ENCODE measurements around the gene OR2T29. TPM values are rescaled to one million over a fixed set of nuclear protein-coding genes. Genes with fewer than 3 reads are reported as not detected.
"Not testable (repeated sequence)": the region's sequence is repeated elsewhere in the genome, so short reads cannot be mapped to it uniquely, and the experiment has no call there.

OR2T29 gene
- total RNA-seq (2014; rRNA removed; shearing (Covaris generic)), result not detected in 2 replicates

GRCh38 chr1:248562672-248563071, at the start of gene OR2T29:
OR2T29 (minus strand) TSS chr1:248562772; CDS start chr1:248559491, 3,281 bp downstream.
- DNase-seq (ENCODE audit: low read depth), result not testable (repeated sequence)

DNA sequence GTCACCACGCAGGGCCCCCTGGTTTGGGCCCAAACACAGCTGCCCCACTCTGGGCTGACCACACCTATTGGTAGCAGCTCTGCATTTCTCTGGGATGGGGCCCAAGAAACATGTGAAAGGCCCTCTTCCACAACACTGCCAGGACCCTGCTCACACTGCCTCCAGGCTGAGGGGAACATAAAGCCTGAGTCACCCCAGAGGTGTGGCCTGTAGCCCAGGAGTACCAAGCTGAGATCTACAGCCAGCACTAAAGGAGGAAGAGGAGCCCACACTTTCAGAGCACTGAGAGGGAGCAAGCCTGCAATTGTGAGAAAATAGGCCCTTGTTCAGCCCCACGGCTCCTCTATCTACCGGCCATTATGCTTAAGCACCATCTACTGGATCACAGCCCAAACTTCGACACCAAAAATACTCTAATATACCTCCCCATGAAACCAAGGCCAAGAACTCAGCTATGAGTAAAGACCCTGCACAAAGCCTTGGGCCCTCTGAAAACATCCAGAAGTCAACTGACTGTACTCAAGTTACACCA, 49.4 kb upstream of the OR2T29 start:
- no peak for DNase-seq (ENCODE audit: low read depth)

- DNase-seq (ENCODE audit: low read depth), result no peak
Observed at GRCh38 chr1:248610301-248610700, 47.7 kb upstream of the OR2T29 start.

DNA sequence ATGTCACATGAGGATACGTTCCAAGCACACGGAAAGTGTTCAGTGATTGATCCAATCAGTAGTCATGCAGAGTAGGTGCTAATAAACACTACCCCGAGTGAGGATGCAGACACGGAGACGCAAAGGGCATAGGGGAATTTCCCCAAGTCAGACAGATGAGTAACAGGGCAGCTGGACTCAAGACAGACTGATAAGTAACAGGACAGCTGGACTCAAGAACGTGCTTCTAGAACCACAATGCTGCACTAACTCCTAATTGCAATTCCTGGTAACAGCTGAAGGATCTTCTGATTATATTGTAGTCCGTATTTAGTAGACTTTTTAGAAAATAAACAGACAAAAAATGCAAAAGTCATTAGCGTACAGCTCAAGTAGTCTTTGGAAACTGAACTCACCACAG, 36.8 kb upstream of the OR2T29 start:
- no peak for DNase-seq (ENCODE audit: low read depth)

- DNase-seq (ENCODE audit: low read depth), result no peak
Observed at GRCh38 chr1:248597589-248597988, 35.0 kb upstream of the OR2T29 start, which contains the start of gene OR2T10. OR2T10 (minus strand) TSS chr1:248597700; CDS start chr1:248593768, 3,932 bp downstream.

GRCh38 chr1:248596615-248597014, 34.0 kb upstream of the OR2T29 start:
- DNase-seq (ENCODE audit: low read depth), result peak; percentile 3

DNA sequence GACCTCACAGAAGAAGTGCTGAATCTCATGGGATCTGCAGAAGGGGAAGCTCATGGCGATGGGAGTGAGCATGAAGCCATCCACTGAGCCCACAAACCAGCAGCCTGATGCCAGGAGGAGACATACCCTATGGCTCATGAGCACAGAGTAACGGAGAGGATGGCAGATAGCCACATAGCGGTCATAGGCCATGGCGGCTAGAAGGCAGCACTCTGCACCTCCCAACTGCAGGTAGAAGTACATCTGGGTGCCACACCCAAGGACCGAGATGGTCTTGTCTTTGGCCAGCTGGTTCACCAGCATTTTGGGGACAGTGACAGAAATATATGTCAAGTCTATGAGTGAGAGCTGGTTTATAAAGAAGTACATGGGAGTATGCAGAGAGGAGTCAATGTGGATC, 30.7 kb upstream of the OR2T29 start:
- DNase-seq (ENCODE audit: low read depth), result no peak

DNA sequence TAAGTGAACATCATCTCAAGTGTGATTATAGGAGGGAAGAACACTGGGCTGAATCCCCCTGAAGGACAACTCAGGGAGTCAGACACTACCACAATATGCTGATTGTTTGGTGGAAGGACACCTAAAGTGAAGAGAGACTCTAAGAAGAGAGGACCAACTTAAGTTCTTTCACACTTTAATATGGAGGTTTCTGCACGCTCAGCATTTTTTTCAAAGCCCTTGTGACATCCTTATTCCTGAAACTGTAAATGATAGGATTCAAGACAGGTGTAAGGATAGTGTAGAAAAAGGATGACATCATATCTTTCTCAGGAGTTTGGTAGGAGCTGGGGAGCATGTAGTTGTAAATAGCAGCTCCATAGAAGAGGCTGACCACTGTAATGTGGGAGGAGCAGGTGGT, 30.1 kb upstream of the OR2T29 start:
- DNase-seq (ENCODE audit: low read depth), result no peak

GRCh38 chr1:248590055-248590454, 27.5 kb upstream of the OR2T29 start:
- DNase-seq (ENCODE audit: low read depth), result no peak

GRCh38 chr1:248589334-248589733, 26.8 kb upstream of the OR2T29 start:
- no peak for DNase-seq (ENCODE audit: low read depth)

DNA sequence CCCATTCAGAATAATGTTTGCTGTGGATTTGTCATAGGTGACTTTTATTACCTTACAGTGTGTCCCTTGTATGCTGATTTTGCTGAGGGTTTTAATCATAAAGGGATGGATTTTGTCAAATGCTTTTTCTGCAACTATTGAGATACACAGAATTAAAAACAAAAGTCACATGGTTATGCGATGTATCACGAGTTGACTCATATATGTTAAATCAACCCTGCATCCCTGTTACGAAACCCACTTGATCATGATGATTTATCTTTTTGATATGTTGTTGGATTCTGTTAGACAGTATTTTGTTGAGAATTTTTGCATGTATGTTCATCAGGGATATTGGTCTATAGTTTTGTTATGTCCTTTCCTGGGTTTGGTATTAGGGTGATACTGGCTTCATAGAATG, 22.7 kb upstream of the OR2T29 start:
- DNase-seq (ENCODE audit: low read depth), result no peak

- no peak for DNase-seq (ENCODE audit: low read depth)
Observed at GRCh38 chr1:248576260-248576980, 13.8 kb upstream of the OR2T29 start.

DNA sequence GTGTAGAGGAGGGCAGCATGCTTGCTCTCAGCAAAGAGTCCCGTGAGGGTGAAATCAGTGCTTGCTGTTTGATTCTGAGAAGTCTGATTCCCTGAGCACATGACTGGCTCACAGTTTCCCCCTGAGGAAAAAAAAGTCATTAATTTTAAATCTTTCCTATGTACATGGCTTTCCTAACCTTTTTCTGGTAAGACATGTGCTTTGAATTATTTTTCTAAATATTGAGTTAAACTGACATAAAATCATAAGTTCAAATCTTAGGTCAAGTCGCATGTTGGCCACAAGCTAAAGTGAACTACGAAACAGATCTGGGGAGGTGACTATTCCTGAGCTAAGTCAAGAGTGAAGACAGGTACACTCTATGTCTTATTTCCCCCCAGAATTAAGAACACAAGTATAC, 12.1 kb upstream of the OR2T29 start, which contains the start of gene OR2T34:
OR2T34 (minus strand) TSS at position 101 of the 400 bp plus-strand sequence; CDS start at position 101, 0 bp downstream.
- DNase-seq (ENCODE audit: low read depth), result not testable (repeated sequence)

GRCh38 chr1:248573856-248574255, 11.3 kb upstream of the OR2T29 start:
- not testable (repeated sequence) for DNase-seq (ENCODE audit: low read depth)

DNA sequence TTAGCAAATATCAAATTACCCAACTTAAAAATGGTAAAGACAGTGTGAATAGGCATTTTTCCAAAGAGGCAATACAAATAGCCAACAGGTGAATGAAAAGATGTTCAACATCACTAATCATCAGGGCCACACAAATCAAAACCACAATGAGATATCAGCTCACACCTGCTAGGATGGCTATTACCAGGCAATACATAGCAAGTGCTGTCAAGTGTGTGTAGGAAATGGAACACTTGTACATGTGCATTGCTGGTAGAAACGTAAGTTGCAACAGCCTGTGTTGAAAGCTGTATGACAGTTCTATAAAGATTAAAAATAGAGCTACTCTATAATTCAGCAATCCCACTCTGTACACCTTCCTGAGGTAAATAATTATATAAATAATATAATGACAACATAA, 9.5 kb upstream of the OR2T29 start:
- not testable (repeated sequence) for DNase-seq (ENCODE audit: low read depth)

GRCh38 chr1:248570811-248571210, 8.2 kb upstream of the OR2T29 start:
- DNase-seq (ENCODE audit: low read depth), result not testable (repeated sequence)

- DNase-seq (ENCODE audit: low read depth), result not testable (repeated sequence)
Observed at GRCh38 chr1:248569049-248569448, 6.5 kb upstream of the OR2T29 start.

- DNase-seq (ENCODE audit: low read depth), result not testable (repeated sequence)
Observed at GRCh38 chr1:248565530-248566373, 3.2 kb upstream of the OR2T29 start.

DNA sequence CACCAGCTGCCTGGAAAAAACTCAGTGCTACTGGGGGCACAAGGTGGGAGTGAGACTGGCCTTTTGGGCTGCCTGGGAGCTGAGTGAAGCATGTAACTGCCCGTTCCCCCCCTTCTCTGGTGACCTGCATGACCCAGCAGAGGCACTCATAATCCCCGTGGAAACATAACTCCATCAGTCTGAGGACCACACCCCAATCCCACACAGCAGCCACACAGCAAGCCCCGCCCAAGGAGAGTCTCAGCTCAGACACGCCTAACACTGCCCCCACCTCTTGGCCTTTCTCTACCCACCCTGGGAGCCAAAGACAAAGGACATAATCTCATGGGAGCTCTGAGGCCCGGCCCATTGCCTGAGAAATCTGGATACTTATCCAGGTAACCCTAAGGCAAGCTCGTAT, 11.5 kb downstream of the OR2T29 start:
- not testable (repeated sequence) for DNase-seq (ENCODE audit: low read depth)

- DNase-seq (ENCODE audit: low read depth), result not testable (repeated sequence)
Observed at GRCh38 chr1:248547383-248547782, 15.2 kb downstream of the OR2T29 start.

DNA sequence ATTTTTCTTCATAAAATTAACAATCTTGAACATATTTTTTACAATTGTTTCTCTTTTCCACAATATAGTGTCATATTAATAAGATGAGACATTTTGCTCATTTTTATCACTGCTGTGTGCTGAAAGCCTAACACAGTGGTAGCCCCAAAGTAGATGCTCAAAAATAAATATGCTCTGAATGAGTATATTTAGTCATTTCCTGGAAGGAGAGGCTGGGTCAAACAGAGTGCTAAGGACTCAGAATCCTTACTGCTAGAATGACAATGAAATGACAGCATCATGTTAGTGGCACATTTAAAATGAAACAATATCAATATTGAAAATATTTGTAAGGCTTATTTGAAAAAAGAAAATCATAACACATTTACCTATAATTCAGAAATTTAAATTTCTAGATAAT, 25.1 kb downstream of the OR2T29 start:
- DNase-seq (ENCODE audit: low read depth), result not testable (repeated sequence)

DNA sequence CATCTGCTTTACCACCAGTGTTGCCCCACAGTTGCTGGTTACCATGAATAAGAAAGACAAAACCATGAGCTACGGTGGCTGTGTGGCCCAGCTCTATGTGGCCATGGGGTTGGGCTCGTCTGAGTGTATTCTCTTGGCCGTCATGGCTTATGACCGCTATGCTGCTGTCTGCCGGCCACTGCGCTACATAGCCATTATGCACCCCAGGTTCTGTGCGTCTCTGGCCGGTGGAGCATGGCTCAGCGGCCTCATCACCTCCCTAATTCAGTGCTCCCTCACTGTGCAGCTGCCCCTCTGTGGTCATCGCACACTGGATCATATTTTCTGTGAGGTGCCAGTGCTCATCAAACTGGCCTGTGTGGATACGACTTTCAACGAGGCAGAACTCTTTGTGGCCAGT, 40.7 kb downstream of the OR2T29 start:
- no peak for DNase-seq (ENCODE audit: low read depth)
